NCI-H2171 (cell line): ENCODE measurements around the gene TMEM107.

ENCODE experiments used
- DNase-seq: peaks from one replicate; lab custom pipeline; 2025; lab: John Stamatoyannopoulos, UW

Gene TMEM107

GRCh38 chr17:8150194-8151119 lies 25.7 kb downstream of the TMEM107 start:
- no peak for DNase-seq

- no peak for DNase-seq
Observed at GRCh38 chr17:8149419-8150193, 26.6 kb downstream of the TMEM107 start.

- DNase-seq, result no peak
Observed at GRCh38 chr17:8148560-8148959, 27.6 kb downstream of the TMEM107 start.

- DNase-seq, result no peak
Observed at GRCh38 chr17:8147805-8148404, 28.3 kb downstream of the TMEM107 start.

GRCh38 chr17:8147141-8147804 lies 28.9 kb downstream of the TMEM107 start:
- no peak for DNase-seq

- DNase-seq, result no peak
Observed at GRCh38 chr17:8146381-8147140, 29.6 kb downstream of the TMEM107 start.

- DNase-seq, result no peak
Observed at GRCh38 chr17:8145811-8146210, 30.4 kb downstream of the TMEM107 start.

GRCh38 chr17:8144401-8145231 lies 31.6 kb downstream of the TMEM107 start:
- no peak for DNase-seq

GRCh38 chr17:8143581-8144400 lies 32.4 kb downstream of the TMEM107 start:
- DNase-seq, result no peak

GRCh38 chr17:8142887-8143580 lies 33.1 kb downstream of the TMEM107 start:
- DNase-seq, result no peak

GRCh38 chr17:8142158-8142886 lies 33.9 kb downstream of the TMEM107 start:
- no peak for DNase-seq

- no peak for DNase-seq
Observed at GRCh38 chr17:8141741-8142140, 34.4 kb downstream of the TMEM107 start.

- no peak for DNase-seq
Observed at GRCh38 chr17:8141045-8141444, 35.1 kb downstream of the TMEM107 start.

GRCh38 chr17:8140065-8141029 lies 35.8 kb downstream of the TMEM107 start:
- no peak for DNase-seq

GRCh38 chr17:8138672-8139371 lies 37.4 kb downstream of the TMEM107 start:
- DNase-seq, result peak; percentile 97

GRCh38 chr17:8138374-8138671 lies 37.9 kb downstream of the TMEM107 start:
- DNase-seq, result no peak
